ENCODE data around the gene MFAP1.
"Not testable (repeated sequence)": the region's sequence is repeated elsewhere in the genome, so short reads cannot be mapped to it uniquely, and the experiment has no call there.

Gene MFAP1, protein sequence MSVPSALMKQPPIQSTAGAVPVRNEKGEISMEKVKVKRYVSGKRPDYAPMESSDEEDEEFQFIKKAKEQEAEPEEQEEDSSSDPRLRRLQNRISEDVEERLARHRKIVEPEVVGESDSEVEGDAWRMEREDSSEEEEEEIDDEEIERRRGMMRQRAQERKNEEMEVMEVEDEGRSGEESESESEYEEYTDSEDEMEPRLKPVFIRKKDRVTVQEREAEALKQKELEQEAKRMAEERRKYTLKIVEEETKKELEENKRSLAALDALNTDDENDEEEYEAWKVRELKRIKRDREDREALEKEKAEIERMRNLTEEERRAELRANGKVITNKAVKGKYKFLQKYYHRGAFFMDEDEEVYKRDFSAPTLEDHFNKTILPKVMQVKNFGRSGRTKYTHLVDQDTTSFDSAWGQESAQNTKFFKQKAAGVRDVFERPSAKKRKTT

DNA sequence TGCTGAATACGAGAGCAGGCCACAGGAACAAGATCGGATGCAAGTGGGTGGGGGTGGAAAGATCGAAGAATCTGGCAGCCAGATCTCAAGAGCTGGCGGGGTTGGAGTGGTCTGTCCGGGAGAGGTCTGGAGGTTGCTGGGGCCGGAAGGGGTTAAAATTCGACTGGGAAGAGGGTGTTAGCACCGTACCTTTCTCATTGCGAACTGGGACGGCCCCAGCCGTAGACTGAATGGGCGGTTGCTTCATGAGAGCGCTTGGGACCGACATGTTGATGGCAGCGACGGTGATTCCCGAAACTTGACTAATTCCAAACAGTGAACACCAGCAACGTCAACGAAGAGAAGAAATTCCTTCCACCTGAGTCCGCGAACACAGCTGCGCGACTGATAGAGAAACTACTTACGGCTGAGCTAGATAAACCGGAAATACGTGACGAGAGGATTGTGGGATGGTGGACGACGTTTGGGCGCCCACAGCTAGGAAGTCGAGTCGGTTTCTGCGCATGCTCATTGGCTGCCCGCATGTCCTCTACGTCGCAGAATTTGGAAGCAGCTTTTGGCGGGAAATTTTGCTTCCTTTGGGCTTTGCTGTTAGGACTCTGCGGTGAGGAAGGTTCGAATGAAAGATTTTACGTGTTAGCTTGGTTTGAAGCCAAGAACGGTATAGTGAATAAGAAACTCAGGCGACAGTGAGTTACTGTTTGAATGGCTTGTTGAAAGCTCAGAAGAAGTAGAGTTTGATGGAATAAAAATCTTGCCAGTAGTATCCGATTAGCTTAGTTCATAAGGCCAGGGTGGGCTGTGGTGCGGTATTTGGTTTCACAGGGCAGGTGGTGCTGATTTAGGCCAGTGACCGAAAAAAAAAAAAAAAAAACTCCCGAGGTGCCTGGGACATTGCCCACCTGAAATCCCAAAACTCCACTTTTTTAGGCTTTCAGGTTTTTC lies at the start of gene MFAP1:
Gene MFAP1 (minus strand): TSS at position 389 of the 945 bp plus-strand sequence. CDS start 121 bp downstream, at position 268.
- peak; percentile 84 for DNase-seq (ENCODE audit: low read depth)

DNA sequence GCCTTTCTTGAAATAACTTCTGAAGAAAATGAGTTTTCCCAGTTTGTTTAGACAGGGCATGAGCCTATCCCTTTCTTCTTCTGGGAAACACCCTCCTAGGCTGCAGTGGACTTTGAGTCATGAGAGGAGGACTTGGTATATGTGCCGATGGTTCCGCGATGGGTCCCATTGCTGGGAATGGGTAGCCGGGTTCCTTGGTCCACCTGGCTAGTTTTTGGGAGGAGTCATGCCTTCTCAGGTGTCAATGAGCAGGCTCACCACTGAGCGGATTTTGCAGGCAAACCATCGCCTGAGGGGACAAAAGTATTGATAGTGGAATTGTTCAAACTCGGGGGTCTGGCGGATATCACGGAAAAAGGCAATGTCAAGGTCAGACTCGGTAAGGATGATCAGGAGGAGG lies 49.2 kb upstream of the MFAP1 start:
- no peak for DNase-seq (ENCODE audit: low read depth)

DNA sequence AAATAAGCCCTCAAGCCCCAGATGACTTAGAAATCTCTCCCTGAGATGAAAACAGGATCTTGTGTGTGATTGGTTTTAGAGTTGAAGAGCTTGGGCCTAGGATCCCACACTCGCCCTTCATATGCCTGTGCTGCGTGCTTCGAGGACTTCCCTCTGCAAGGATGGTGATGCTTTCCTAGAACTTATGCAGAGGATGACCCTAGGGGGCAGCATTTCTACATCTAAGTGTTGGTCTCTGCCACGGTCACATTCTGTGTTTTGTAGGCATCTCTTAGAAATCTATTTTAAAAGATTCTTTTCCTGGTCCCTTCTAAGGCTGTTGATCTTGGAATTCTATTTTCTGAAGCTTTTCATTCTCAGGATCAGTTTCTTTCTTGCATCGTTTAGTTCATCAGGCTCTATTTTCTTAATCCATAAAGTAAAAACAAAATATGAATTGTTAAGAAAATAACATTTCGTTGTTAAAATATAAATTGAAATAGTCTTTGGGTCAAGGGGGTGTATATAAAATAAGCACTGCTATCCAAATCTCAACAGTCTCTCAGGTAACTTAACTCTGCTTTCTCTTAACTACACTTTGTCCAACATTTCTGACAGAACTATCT lies 48.0 kb upstream of the MFAP1 start:
- no peak for DNase-seq (ENCODE audit: low read depth)

DNA sequence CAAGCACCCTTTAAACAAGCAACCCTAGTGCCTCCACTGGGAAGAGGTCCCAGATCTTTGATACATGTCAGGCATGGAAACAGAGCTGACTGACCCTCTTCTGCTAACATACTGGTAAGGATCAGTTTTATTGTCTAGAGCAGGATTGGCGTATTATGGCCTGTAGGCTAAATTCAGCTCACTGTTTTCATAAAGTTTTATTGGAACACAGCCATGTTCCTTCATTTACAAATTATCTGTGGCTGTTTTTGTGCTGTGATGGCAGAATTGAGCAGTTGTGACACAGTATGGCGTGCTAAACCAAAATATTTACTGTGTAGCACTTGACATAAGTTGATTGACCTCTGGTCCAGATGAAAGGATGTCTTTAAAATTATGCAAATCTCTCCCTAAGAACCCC lies 47.3 kb upstream of the MFAP1 start:
- DNase-seq (ENCODE audit: low read depth): no peak

DNA sequence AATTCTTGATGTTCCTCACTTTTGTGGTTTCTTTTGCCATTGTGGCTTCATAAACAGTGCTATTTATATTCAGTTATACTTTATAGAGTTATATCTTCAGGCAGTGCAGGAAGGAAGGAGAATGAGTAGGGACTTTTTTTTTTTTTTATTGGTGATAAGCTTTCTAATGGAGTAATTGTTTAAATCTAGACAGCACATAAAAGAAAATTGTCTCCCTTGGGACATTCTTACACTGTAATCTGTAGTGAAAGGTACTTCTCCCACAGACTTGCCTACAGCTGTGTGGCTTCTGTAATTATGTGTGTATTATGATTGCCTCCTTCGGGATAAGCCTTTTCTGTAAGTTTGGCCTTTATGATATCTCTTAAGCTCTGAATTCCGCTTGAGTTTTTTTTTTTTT lies 43.9 kb upstream of the MFAP1 start:
- DNase-seq (ENCODE audit: low read depth): no peak

DNA sequence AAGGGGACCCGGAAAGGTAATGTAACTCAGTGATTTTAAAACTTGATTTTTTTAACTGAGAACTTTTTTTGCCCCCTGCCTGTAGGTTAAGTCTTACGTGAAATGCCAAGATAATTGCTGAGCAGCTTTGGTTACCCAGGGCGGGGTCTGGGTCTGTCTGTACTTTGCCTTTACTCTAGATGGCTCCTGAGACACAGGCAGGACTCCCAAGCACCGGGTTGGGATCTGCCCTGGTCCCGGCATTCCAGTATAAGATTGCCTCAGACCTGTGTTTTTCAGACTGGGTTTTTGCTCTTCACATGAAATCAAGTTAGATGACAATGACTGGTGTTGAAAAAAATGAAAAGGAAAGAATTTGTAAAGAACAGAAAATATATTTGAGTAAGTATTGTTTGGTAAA lies 42.6 kb upstream of the MFAP1 start:
- DNase-seq (ENCODE audit: low read depth): no peak

DNA sequence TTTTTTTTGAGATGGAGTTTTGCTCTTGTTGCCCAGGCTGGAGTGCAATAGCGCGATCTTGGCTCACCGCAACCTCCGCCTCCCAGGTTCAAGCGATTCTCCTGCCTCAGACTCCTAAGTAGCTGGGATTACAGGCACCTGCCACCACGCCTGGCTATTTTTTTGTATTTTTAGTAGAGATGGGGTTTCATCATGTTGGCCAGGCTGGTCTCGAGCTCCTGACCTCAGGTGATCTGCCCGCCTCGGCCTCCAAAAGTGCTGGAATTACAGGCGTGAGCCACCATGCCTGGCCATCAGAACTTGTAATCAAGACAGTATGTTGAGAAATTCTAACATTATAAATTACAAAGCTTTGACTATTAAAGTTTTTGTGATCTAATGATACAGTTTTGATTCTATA lies 42.1 kb upstream of the MFAP1 start:
- not testable (repeated sequence) for DNase-seq (ENCODE audit: low read depth)

DNA sequence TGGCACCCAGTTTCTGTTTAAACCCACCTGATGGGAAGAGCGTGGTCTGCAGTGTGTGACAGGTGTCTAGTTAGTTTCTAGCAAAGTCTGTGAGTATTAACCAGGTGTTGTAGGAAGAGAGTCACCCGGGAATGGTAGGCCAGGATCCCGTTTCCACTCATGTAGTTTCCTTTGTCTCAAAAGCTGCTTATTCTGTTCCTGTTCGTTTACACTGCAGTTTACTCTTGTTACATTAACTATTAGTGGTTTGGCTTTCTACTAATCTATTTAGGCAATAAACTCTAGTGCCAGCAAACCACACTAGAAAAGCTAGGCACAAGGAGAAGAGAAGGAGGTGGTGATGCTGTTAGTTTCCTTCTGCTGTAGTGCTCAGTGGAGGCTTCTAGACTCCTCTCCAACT lies 35.1 kb upstream of the MFAP1 start:
- no peak for DNase-seq (ENCODE audit: low read depth)

DNA sequence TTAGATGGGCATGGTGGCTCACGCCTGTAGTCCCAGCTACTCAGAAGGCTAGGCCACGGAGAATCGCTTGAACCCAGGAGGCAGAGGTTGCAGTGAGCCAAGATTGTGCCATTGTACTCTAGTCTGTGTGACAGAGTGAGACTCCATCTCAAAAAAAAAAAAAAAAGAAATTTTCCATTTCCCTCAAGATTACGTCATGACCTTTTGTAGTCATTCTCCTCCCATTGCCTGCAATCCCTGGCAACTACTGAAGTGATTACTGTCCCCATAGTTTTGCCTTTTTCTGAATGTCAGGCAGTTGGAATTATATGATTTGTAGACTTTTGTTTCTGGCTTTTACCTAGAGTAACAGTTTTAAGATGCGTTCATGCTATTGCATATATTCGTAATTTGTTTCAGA lies 30.3 kb upstream of the MFAP1 start:
- no peak for DNase-seq (ENCODE audit: low read depth)

DNA sequence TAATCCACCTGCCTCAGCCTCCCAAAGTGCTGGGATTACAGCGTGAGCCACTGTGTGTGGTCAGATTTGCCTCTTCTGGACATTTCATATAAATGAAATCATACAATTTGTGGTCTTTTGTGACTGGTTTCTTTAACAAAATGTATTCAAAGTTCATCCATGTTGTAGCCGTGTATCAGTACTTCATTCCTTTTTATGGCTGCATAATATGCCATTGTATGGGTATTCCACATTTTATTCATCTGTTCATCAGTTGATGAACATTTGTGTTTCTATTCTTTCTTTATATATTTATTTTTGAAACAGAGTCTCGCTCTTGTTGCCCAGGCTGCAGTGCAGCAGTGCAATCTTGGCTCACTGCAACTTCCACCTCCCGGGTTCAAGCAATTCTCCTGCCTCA lies 28.1 kb upstream of the MFAP1 start:
- DNase-seq (ENCODE audit: low read depth): no peak

DNA sequence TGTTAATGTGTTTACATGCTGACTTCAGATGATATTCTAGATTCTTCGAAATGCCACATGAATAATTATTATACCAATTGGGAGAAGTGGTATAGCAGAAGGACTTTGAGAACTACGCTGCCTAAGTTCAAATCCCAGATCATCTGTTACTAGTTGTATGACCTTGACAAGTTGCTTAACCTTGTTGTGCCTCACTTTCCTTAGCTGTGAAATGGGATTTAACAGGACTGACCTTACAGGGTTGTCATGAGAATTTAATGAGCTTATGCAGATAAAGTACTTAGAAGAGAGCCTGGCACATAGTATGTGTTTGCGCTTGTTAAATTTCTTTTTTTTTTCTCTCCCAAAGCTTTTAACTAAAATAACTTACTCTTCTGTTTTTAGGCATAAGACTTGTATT lies 26.8 kb upstream of the MFAP1 start:
- no peak for DNase-seq (ENCODE audit: low read depth)

DNA sequence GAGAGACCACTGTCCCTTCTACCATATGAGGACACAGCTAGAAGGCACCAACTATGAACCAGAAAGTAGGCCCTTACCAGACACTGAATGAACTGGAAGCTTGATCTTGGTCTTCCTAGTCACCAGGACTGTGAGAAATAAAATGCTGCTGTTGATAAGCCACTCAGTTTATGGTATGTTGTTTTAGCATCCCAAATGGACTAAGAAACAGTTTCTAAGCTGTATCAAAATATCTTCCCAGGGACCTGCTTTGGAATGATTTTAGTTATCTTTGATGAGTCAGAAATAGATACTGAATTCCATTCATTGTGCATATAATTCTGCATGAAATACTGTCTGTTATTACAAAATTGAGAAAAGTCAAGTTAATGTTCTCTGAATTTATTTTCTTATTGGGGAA lies 20.9 kb upstream of the MFAP1 start:
- DNase-seq (ENCODE audit: low read depth): no peak

DNA sequence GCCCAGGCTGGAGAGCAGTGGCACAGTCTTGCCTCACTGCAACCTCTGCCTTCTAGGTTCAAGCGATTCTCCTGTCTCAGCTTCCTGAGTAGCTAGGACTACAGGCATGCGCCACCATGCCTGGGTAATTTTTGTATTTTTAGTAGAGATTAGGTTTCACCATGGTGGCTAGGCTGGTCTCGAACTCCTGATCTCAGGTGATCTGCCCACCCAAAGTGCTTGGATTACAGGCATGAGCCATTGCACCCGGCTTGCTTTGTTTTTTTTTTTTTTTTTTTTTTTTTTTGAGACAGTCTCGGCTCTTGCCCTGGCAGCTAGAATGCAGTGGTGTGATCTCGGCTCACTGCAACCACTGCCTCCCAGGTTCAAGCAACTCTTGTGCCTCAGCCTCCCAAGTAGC lies 8.0 kb upstream of the MFAP1 start:
- not testable (repeated sequence) for DNase-seq (ENCODE audit: low read depth)

DNA sequence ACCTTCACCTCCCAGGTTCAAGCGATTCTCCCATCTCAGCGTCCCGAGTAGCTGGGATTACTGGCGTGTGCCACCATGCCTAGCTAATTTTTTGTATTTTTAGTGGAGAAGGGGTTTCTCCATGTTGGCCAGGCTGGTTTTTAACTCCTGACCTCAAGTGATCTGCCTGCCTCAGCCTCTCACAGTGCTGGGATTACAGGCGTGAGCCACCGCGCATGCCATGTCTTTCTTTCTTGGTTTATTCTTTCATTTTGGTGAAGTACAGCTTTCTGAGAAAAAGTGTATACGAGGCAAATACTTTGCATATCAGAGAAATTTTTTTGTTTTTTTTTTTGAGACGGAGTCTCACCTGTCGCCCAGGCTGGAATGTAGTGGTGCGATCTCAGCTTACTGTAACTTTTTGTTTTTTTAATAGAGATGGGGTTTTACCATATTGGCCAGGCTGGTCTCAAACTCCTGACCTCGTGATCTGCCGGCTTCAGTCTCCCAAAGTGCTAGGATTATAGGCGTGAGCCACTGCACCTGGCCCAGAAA lies 7.1 kb upstream of the MFAP1 start:
- DNase-seq (ENCODE audit: low read depth): not testable (repeated sequence)

DNA sequence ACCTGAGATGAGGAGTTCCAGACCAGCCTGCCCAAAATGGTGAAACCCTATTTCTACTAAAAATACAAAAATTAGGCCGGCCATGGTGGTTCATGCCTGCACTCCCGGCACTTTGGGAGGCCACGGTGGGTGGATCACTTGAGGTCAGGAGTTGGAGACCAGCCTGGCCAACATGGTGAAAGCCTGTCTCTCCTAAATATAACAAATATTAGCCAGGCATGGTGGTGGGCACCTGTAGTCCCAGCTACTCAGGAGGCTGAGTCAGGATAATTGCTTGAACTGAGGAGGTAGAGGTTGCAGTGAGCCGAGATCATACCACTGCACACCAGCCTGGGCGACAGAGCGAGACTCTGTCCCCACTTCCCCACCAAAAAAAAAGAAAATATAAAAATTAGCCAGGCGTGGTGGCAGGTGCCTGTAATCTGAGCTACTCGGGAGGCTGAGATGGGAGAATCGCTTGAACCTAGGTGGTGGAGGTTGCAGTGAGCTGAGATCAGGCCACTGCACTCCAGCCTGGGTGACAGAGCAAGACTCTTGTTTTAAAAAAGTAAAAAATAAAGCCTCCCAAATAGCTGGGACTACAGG lies 6.3 kb upstream of the MFAP1 start:
- DNase-seq (ENCODE audit: low read depth): not testable (repeated sequence)

DNA sequence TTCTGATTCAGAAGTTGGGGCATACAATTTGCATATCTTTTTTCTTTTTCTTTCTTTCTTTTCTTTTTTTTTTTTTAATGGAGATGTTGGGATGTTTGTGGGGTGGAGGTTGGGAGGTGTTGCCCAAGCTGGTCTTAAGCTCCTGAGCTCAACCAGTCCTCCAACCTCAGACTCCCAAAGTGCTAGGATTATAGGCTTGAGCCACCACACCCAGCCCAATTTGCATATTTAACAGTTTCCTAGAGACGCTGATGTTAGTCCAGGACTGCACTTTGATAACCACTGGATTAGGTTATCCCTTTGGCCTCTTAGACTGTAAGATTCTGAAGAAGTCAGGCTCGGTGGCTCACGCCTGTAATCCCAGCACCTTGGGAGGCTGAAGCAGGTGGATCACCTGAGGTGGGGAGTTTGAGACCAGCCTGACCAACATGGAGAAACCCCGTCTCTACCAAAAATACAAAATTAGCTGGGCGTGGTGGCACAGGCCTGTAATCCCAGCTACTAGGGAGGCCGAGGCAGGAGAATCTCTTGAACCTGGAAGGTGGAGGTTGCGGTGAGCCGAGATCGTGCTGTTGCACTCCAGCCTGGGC lies 5.6 kb upstream of the MFAP1 start:
- not testable (repeated sequence) for DNase-seq (ENCODE audit: low read depth)

DNA sequence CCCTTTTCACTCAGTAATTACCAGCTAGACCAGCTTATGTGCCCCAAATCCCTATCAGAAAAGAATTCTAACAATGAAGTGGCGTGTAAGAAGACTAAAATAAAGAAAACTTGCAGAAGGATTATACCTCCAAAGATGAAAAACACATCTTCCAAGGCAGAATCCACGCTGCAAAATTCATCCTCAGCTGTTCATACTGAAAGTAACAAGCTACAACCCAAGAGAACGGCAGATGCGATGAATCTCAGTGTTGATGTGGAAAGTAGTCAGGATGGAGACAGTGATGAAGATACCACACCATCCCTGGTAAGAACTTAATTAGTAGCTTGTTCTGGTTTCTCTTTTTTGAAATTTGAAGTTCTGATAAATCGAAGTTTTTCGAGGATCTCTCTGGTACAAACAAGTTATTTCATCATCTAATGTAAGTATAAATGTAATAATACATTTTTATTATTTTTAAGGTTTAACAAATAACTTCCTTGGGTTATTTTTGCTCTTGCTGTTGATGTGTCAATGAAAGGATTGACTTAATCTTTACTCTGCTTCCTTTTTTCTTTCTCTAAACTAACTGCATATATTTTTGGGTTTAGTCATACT lies 3.7 kb upstream of the MFAP1 start:
- DNase-seq (ENCODE audit: low read depth): no peak

DNA sequence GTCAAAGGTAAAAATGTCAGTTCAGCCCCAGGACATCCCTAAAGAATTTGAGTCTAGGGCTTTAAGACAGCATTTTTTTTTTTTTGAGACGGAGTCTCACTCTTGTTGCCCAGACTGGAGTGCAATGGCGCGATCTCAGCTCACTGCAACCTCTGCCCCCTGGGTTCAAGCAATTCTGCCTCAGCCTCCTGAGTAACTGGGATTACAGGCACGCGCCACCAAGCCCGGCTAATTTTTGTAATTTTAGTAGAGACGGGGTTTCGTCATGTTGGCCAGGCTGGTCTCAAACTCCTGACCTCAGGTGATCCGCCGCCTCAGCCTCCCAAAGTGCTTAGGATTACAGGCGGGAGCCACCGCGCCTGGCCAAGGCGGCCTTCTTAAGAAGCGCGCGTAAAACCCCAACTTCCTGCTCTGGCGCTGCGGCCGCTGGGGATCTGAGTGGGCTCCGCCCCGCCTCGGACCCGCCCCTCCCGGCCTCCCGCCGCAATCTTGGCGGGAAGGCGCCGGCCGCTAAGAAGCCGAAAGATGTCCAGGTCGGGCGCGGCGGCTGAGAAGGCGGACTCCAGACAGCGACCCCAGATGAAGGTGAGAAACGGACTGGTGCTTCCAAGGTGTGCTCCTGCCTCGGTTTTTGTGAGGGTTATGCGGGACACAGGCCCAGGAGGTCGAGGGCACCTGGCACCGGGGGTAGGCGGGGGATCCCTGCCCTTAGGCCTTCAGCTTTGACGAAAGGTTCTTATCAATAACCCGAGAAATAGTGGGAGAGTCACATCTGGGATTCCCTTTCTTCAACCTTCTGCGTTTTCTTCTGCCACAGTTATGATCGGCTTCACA lies 2.2 kb upstream of the MFAP1 start, which contains the start of gene WDR76:
Gene WDR76 (plus strand): TSS at position 495 of the 834 bp plus-strand sequence. CDS start 31 bp downstream, at position 526.
- peak; percentile 61 for DNase-seq (ENCODE audit: low read depth)

DNA sequence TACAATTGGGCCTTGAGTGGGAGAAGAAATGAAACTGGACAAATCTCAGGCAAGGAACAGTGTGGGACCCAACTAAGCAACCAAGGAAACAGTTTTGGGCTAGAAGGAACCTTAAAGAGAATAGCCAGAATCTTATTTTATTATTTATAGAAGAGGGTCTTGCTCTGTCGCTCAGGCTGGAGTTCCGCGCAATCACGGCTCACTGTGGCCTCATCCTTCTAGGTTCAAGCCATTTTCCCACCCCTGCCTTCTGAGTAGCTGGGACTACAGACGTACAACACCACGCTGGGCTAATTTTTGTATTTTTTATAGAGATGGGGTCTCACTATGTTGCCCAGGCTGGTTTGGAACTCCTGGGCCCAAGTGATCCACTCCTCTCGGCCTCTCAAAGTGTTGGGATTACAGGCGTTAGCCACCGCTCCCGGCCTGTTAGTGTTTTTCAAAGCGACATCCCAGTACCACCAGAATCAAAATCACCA lies 1.6 kb upstream of the MFAP1 start:
- DNase-seq (ENCODE audit: low read depth): no peak

DNA sequence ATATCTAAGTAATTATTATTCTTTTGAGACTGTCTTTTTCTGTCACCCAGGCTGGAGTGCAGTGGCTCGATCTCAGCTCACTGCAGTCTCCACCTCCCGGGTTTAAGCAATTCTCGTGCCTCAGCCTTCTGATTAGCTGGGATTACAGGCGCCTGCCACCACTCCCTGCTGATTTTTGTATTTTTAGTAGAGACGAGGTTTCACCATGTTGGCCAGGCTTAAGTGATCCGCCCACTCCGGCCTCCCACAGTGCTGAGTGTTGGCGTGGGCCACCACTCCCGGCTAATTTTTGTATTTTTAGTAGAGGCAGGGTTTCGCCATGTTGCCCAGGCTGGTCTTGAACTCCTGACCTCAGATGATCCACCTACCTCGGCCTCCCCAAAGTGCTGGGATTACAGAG lies 815 bp upstream of the MFAP1 start:
- DNase-seq (ENCODE audit: low read depth): not testable (repeated sequence)
